Right atrium auricular region (tissue), 2 donors: ENCODE data around the gene DCTN5. TPM values are rescaled to one million over a fixed set of nuclear protein-coding genes. Genes with fewer than 3 reads are reported as not detected.
"Not testable (repeated sequence)": the region's sequence is repeated elsewhere in the genome, so short reads cannot be mapped to it uniquely, and the experiment has no call there.

Experiments
- DNase-seq: peaks from one replicate; pipeline ENCODE4 v3.0.0-alpha.2; 2019; ENCODE audit warnings: low spot score
- H3K27ac ChIP-seq, 2 donors: fragments of 200-600 bp; sonication (generic); 1 replicate in 1 of 2; 2 replicates in 1 of 2; pipeline ENCODE4 v1.5.1; 2016 to 2019
- H3K27me3 ChIP-seq, 2 donors: fragments of 200-600 bp; sonication (generic); one replicate each; pipeline versions ENCODE4 v1.5.1 to v1.6.0; 2017 to 2019
- H3K36me3 ChIP-seq: fragments of 200-600 bp; sonication (generic); one replicate; pipeline ENCODE4 v1.5.1; 2016
- H3K4me1 ChIP-seq, 2 donors: fragments of 200-600 bp; sonication (generic); one replicate each; pipeline versions ENCODE4 v1.5.1 to v1.6.0; 2017 to 2019
- H3K4me3 ChIP-seq, 2 donors: fragments of 200-600 bp; sonication (generic); 1 replicate in 1 of 2; 2 replicates in 1 of 2; pipeline ENCODE4 v1.5.1; 2017 to 2019; ENCODE audit warnings: mild to moderate bottlenecking in 1 of 2, moderate library complexity in 1 of 2
- H3K9me3 ChIP-seq, 2 donors: fragments of 200-600 bp; sonication (generic); one replicate each; pipeline ENCODE4 v1.5.1; 2019
- total RNA-seq, 2 donors: library from RNA; depleted of rRNA; stranded (reverse); fragments of >200 nt; gene quantifications; one replicate each; pipeline ENCODE4 v1.1.0, GENCODE V29; 2016
- TF ChIP-seq, protein P1 (sequence below), 2 donors: fragments of 200-600 bp; sonication (generic); IDR thresholded peaks; one replicate each; pipeline ENCODE4 v1.5.1; 2019; ENCODE audit warnings: antibody characterized with exemption in 2 of 2

DCTN5 gene
- total RNA-seq, 2 donors from 2014 or later = 22.3 to 25.7 TPM

DNA sequence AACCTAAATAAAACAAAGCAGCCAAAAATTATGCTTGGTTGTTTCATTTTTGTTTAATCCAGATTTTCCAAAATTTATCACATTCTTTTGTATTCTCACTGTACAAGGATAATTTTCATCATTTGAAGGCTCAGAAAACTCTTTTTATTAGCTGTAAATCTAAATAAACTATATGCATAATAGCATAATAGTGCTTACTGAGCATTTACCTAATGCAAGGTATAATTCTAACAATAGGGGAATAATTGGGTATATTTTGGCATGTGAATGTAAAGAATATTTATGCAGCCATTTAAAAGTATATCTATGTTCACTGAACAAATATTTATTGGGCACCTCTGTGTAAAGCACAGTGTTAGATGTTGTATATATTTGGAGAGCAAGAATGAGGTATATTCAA lies 17.2 kb upstream of the DCTN5 start:
- no peak overlapping the region for H3K4me3 ChIP-seq
- TF ChIP-seq, protein P1, sequence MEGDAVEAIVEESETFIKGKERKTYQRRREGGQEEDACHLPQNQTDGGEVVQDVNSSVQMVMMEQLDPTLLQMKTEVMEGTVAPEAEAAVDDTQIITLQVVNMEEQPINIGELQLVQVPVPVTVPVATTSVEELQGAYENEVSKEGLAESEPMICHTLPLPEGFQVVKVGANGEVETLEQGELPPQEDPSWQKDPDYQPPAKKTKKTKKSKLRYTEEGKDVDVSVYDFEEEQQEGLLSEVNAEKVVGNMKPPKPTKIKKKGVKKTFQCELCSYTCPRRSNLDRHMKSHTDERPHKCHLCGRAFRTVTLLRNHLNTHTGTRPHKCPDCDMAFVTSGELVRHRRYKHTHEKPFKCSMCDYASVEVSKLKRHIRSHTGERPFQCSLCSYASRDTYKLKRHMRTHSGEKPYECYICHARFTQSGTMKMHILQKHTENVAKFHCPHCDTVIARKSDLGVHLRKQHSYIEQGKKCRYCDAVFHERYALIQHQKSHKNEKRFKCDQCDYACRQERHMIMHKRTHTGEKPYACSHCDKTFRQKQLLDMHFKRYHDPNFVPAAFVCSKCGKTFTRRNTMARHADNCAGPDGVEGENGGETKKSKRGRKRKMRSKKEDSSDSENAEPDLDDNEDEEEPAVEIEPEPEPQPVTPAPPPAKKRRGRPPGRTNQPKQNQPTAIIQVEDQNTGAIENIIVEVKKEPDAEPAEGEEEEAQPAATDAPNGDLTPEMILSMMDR (IDR thresholded peaks at IDR 0.05) = no peak
- H3K9me3 ChIP-seq = no peaks in the 10 kb centered on the region
- no peaks in the 10 kb centered on the region for H3K27me3 ChIP-seq
- no peaks in the 10 kb centered on the region for H3K4me1 ChIP-seq
- peaks cover 71% of the 10 kb centered on the region for H3K36me3 ChIP-seq
- DNase-seq = no peak
- H3K27ac ChIP-seq = no peak overlapping the region

DNA sequence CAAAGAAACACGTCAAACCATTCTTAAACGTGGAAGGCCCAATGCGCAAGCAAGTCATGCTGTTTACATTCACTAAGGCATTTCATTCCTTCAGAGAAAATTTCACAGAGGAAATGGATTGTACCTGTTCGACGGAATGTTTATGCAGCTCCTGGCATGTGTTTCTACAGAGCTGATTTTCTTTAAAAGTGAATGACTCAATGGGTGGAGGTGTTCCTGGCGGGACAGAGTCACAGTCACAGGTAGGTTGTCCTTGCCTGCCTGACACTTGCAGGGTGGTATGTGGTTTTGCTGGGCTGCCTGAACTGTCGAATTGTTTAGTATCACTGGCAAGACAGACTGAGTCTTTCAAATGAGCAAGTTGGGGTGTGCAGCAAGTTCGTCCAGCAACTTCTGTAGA lies 11.8 kb upstream of the DCTN5 start:
- DNase-seq = no peak
- Histone ChIP-seq H3K27me3 (no peaks in the 10 kb centered on the region), H3K36me3 (peaks cover 40% of the 10 kb centered on the region), H3K27ac (no peak overlapping the region), H3K9me3 (no peaks in the 10 kb centered on the region), H3K4me3 (no peak overlapping the region), H3K4me1 (no peaks in the 10 kb centered on the region)
- TF ChIP-seq, protein P1 (IDR thresholded peaks at IDR 0.05) = no peak

DNA sequence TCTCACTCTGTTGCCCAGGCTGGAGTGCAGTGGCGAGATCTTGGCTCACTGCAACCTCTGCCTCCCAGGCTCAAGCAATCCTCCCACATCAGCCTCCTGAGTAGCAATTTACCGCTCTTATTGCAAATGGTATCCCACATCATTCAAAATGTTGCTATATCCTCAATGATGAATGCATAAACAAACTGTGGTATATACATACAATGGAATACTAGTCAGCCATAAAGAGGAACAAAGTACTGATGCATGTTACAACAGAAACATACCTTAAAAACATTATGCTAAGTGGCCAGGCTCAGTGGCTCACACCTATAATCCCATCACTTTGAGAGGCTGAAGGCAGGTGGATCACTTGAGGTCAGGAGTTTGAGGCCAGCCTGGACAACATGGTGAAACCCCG lies 9.4 kb upstream of the DCTN5 start:
- H3K4me3 ChIP-seq, H3K4me1 ChIP-seq, H3K27me3 ChIP-seq, H3K9me3 ChIP-seq, DNase-seq, H3K27ac ChIP-seq: not testable (repeated sequence)
- H3K36me3 ChIP-seq = peaks cover 37% of the 10 kb centered on the region

DNA sequence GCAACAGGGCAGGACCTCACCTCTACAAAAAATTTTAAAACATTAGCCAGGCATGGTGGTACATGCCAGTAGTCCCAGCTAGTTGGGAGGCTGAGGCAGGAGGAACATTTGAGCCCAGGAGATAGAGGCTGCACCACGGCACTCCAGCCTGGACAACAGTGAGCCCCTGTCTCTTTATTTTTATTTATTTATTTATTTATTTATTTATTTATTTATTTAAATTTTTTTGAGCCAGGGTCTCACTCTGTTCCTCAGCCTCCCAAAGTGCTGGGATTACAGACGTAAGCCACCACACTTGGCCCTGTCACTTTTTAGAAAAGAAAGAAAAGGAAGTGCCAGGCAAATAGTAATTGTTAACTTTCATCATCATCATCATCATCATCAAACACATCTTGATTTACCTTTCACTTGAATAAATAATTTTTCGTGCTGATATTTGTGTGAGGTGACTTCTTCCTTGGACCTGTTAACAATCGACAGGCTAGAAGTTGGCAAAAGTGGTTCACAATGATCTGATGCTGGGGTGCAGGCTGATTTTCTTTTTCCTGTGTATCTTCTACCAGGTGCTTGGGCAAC lies 6.7 kb upstream of the DCTN5 start:
- peaks cover 23% of the 10 kb centered on the region for H3K36me3 ChIP-seq
- DNase-seq = no peak
- H3K9me3 ChIP-seq = no peaks in the 10 kb centered on the region
- H3K4me1 ChIP-seq = no peaks in the 10 kb centered on the region
- no peak overlapping the region for H3K27ac ChIP-seq
- H3K4me3 ChIP-seq = no peak overlapping the region
- TF ChIP-seq, protein P1 (IDR thresholded peaks at IDR 0.05) = no peak
- no peaks in the 10 kb centered on the region for H3K27me3 ChIP-seq

DNA sequence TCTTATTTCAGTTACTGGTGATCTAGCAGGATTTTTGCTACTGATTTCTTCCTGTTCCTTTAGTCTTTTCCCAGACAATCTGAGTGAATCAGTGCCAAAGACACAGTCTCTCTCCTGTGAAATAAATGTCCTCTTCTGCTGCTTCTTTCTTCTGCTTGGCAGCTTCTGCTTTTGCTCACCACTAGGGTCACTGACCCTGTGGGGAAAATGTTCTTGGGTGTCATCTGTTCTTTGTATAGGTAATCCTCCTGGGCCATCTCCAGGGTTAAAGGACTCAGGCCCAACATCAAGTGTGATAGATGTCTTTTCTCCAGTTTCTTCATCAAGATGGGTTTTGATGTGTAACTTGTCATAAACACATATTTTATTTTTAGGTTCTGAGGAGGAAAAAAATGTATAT lies 5.3 kb upstream of the DCTN5 start:
- TF ChIP-seq, protein P1 (IDR thresholded peaks at IDR 0.05) = no peak
- peaks cover 0 to 12% of the 10 kb centered on the region in 2 donors for H3K4me1 ChIP-seq
- H3K27ac ChIP-seq = no peak overlapping the region
- no peaks in the 10 kb centered on the region for H3K27me3 ChIP-seq
- H3K9me3 ChIP-seq = no peaks in the 10 kb centered on the region
- peaks cover 16% of the 10 kb centered on the region for H3K36me3 ChIP-seq
- no peak overlapping the region for H3K4me3 ChIP-seq
- no peak for DNase-seq

DNA sequence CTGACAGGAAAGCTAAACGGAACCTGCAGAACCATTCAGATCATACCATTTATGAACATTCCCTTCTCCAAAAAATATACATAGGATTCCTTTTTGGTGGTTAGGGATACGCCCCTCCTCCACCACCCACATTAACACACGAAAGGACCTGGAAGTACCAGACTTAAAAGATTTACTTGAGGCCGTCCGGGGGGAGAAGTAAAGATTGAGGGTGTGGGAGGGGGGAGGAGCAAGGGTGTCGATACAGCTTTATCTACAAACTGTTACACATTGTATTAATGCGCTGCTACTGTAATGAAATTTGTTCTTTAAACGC lies 693 bp upstream of the DCTN5 start:
- Histone ChIP-seq H3K4me1 (peaks cover 0 to 23% of the 10 kb centered on the region in 2 donors), H3K9me3 (no peaks in the 10 kb centered on the region), H3K27me3 (no peaks in the 10 kb centered on the region), H3K27ac (peak overlapping the region; percentile 72 to 82), H3K36me3 (peaks cover 17% of the 10 kb centered on the region), H3K4me3 (peak overlapping the region; percentile 71 to 99)
- DNase-seq = no peak
- TF ChIP-seq, protein P1 (IDR thresholded peaks at IDR 0.05) = no peak
